Loucy (cell line): Measurements from ENCODE around the gene C16orf95.
A peak's percentile ranks its signal among the peaks of the same experiment; 100 is the strongest.

Experiments
- H2AFZ ChIP-seq: fragments of 200-600 bp; sonication (generic); 2 replicates; pipeline ENCODE4 v1.6.0; 2016; ENCODE audit warnings: antibody characterized with exemption, mild to moderate bottlenecking, low read length, moderate library complexity
- H3F3A ChIP-seq: fragments of 200-600 bp; 2 replicates; pipeline ENCODE4 v1.6.0; 2016; ENCODE audit warnings: antibody characterized with exemption, low read depth, mild to moderate bottlenecking
- H3K27me3 ChIP-seq: fragments of 200-600 bp; sonication (generic); 2 replicates; pipeline ENCODE4 v1.6.1; 2014; ENCODE audit warnings: low read length, mild to moderate bottlenecking; ENCODE audit not compliant: insufficient read depth, poor library complexity, severe bottlenecking
- H3K36me3 ChIP-seq: fragments of 200-600 bp; sonication (generic); 2 replicates; pipeline ENCODE4 v1.6.1; 2016; ENCODE audit warnings: low read length; ENCODE audit not compliant: insufficient read depth
- H3K4me1 ChIP-seq: fragments of 200-600 bp; sonication (generic); 2 replicates; pipeline ENCODE4 v1.5.1; 2014; ENCODE audit warnings: low read length, mild to moderate bottlenecking; ENCODE audit not compliant: insufficient read depth, poor library complexity, severe bottlenecking
- H3K4me2 ChIP-seq: fragments of 200-600 bp; sonication (generic); 2 replicates; pipeline ENCODE4 v1.6.0; 2014; ENCODE audit warnings: antibody characterized with exemption, low read length, low read depth, mild to moderate bottlenecking; ENCODE audit not compliant: poor library complexity, severe bottlenecking
- H3K4me3 ChIP-seq: fragments of 200-600 bp; sonication (generic); 2 replicates; pipeline ENCODE4 v1.5.1; 2014; ENCODE audit warnings: low read length, mild to moderate bottlenecking, mixed read lengths; ENCODE audit not compliant: poor library complexity, severe bottlenecking
- H3K79me2 ChIP-seq: fragments of 200-600 bp; sonication (generic); 2 replicates; pipeline ENCODE4 v1.6.1; 2014; ENCODE audit warnings: low read length; ENCODE audit not compliant: insufficient read depth
- H3K9ac ChIP-seq: fragments of 200-600 bp; sonication (generic); 2 replicates; pipeline ENCODE4 v1.6.0; 2014; ENCODE audit warnings: mild to moderate bottlenecking, low read depth, low read length, moderate library complexity; ENCODE audit not compliant: poor library complexity, severe bottlenecking
- H3K9me2 ChIP-seq: fragments of 200-600 bp; sonication (generic); replicated peaks from 2 replicates; pipeline ENCODE4 v1.6.1; 2016; ENCODE audit warnings: low read depth, low read length, mixed read lengths
- H3K9me3 ChIP-seq: fragments of 200-600 bp; sonication (generic); 2 replicates; pipeline ENCODE4 v1.6.1; 2014; ENCODE audit warnings: mild to moderate bottlenecking, antibody characterized with exemption, low read length, low read depth; ENCODE audit not compliant: insufficient read depth
- H4K20me1 ChIP-seq: fragments of 200-600 bp; sonication (generic); 2 replicates; pipeline ENCODE4 v1.6.0; 2014; ENCODE audit warnings: antibody characterized with exemption, low read length, mild to moderate bottlenecking; ENCODE audit not compliant: insufficient read depth, poor library complexity, severe bottlenecking
- CTCF ChIP-seq: fragments of 200-600 bp; sonication (generic); conservative IDR thresholded peaks from 2 replicates; pipeline ENCODE4 v1.5.1; 2014; ENCODE audit warnings: mild to moderate bottlenecking, antibody characterized with exemption, low read length
- EZH2phosphoT487 ChIP-seq: fragments of 200-600 bp; IDR thresholded peaks from 2 replicates; pipeline ENCODE4 v1.6.1; 2018; ENCODE audit warnings: antibody characterized with exemption, mild to moderate bottlenecking, moderate library complexity, borderline replicate concordance

C16orf95 gene

GRCh38 chr16:87316923-87317749, at the start of gene C16orf95:
C16orf95 (minus strand) TSS chr16:87317392; CDS start chr16:87317242, 150 bp downstream.
- no peaks in the 10 kb centered on the region for H3K9me2 ChIP-seq
- peak within 1 kb of the TSS; percentile 94 for H2AFZ ChIP-seq
- no peaks in the 10 kb centered on the region for H3F3A ChIP-seq
- peak within 1 kb of the TSS; percentile 86 for H3K4me3 ChIP-seq
- peaks cover 20% of the 10 kb centered on the region for H3K4me1 ChIP-seq
- peaks cover 7% of the 10 kb centered on the region for H3K27me3 ChIP-seq
- no peaks in the 10 kb centered on the region for H4K20me1 ChIP-seq
- peak within 1 kb of the TSS; percentile 90 for H3K4me2 ChIP-seq
- peaks cover 19% of the 10 kb centered on the region for H3K79me2 ChIP-seq
- H3K9ac ChIP-seq = peak within 1 kb of the TSS; percentile 99
- H3K9me3 ChIP-seq = no peaks in the 10 kb centered on the region
- H3K36me3 ChIP-seq = no peaks in the 10 kb centered on the region
- TF ChIP-seq CTCF (peak; percentile 69), EZH2phosphoT487 (no peak)

- peaks cover 11% of the 10 kb centered on the region for H3K4me1 ChIP-seq
- no peaks in the 10 kb centered on the region for H3K27me3 ChIP-seq
- no peak overlapping the region for H3K4me3 ChIP-seq
- peaks cover 11% of the 10 kb centered on the region; the same call in 1 of the 2 replicates for H3K36me3 ChIP-seq
- no peak overlapping the region for H2AFZ ChIP-seq
- no peak overlapping the region for H3K9ac ChIP-seq
- TF ChIP-seq EZH2phosphoT487 (no peak), CTCF (no peak)
- H3K79me2 ChIP-seq = peaks cover 30% of the 10 kb centered on the region; the same call in 1 of the 2 replicates
- no peaks in the 10 kb centered on the region for H3K9me3 ChIP-seq
- no peaks in the 10 kb centered on the region for H3K9me2 ChIP-seq
- H3K4me2 ChIP-seq = no peak overlapping the region
- H3F3A ChIP-seq = no peaks in the 10 kb centered on the region
- H4K20me1 ChIP-seq = no peaks in the 10 kb centered on the region
Observed at GRCh38 chr16:87366930-87367329, 49.7 kb upstream of the C16orf95 start.

- Histone ChIP-seq H3K4me3 (no peak overlapping the region), H3K36me3 (peaks cover 16% of the 10 kb centered on the region; the same call in 1 of the 2 replicates), H3K9me2 (no peaks in the 10 kb centered on the region), H3F3A (no peaks in the 10 kb centered on the region), H3K9ac (no peak overlapping the region), H3K9me3 (no peaks in the 10 kb centered on the region), H4K20me1 (no peaks in the 10 kb centered on the region), H3K79me2 (peaks cover 27% of the 10 kb centered on the region; the same call in 1 of the 2 replicates), H3K27me3 (no peaks in the 10 kb centered on the region), H3K4me2 (no peak overlapping the region), H3K4me1 (peaks cover 11% of the 10 kb centered on the region), H2AFZ (no peak overlapping the region)
- TF ChIP-seq EZH2phosphoT487 = no peak
- TF ChIP-seq CTCF = no peak
Observed at GRCh38 chr16:87366288-87366687, 49.1 kb upstream of the C16orf95 start.
